GM15510 (cell line): ENCODE measurements around the gene TADA2A.

Experiments used
- POLR2A ChIP-seq: IDR thresholded peaks from 3 replicates; pipeline ENCODE4 v1.6.1; 2011; ENCODE audit warnings: borderline replicate concordance; ENCODE audit not compliant: insufficient read length; ENCODE audit errors: extremely low read depth

TADA2A gene

GRCh38 chr17:37406635-37407461 is at the start of gene TADA2A, which contains the start of gene ACACA:
TADA2A (plus strand) TSS chr17:37406886; CDS start chr17:37411366, 4,480 bp downstream.
ACACA (minus strand) TSS chr17:37406836; CDS start chr17:37406299, 537 bp downstream.
- TF ChIP-seq POLR2A = peak; percentile 89

GRCh38 chr17:37358098-37358829 is 48.4 kb upstream of the TADA2A start:
- no peak for TF ChIP-seq POLR2A

- peak; percentile 80 for TF ChIP-seq POLR2A
These were observed 47.6 kb upstream of the TADA2A start for GRCh38 chr17:37358830-37359681.

- TF ChIP-seq POLR2A = no peak
These were observed 47.0 kb upstream of the TADA2A start for GRCh38 chr17:37359682-37360188.

- TF ChIP-seq POLR2A = no peak
These were observed 46.1 kb upstream of the TADA2A start for GRCh38 chr17:37360632-37361031.

- TF ChIP-seq POLR2A = no peak
These were observed 45.1 kb upstream of the TADA2A start for GRCh38 chr17:37361543-37361942.

- TF ChIP-seq POLR2A = no peak
These were observed 41.1 kb upstream of the TADA2A start for GRCh38 chr17:37365589-37365988.

GRCh38 chr17:37368577-37368976 is 38.1 kb upstream of the TADA2A start:
- no peak for TF ChIP-seq POLR2A

GRCh38 chr17:37373530-37374159 is 33.0 kb upstream of the TADA2A start:
- TF ChIP-seq POLR2A = no peak

- TF ChIP-seq POLR2A = no peak
These were observed 31.0 kb upstream of the TADA2A start, which contains the start of gene C17orf78 for GRCh38 chr17:37375706-37376105. C17orf78 (plus strand) TSS chr17:37375985; CDS start chr17:37376093, 108 bp downstream.

- no peak for TF ChIP-seq POLR2A
These were observed 24.6 kb upstream of the TADA2A start for GRCh38 chr17:37382056-37382455.

- TF ChIP-seq POLR2A = no peak
These were observed 22.0 kb upstream of the TADA2A start for GRCh38 chr17:37384560-37385149.

- no peak for TF ChIP-seq POLR2A
These were observed 21.2 kb upstream of the TADA2A start for GRCh38 chr17:37385474-37385990.

- TF ChIP-seq POLR2A = no peak
These were observed 20.2 kb upstream of the TADA2A start for GRCh38 chr17:37386462-37386861.

GRCh38 chr17:37388266-37388665 is 18.4 kb upstream of the TADA2A start:
- TF ChIP-seq POLR2A = no peak
